Cardiac muscle cell (in vitro differentiated cells and primary cell): ENCODE data around the gene ATP8B3. TPM values are rescaled to one million over a fixed set of nuclear protein-coding genes. Genes with fewer than 3 reads are reported as not detected.

ENCODE experiments used
- DNase-seq, 2 donors: peaks; one replicate each; pipeline versions ENCODE4 v3.0.0 to v3.0.0-alpha.2; 2010 to 2017; ENCODE audit warnings: low read depth in 1 of 2, low spot score in 1 of 2
- H3K27ac ChIP-seq: fragments of 200-600 bp; sonication (generic); 2 replicates; pipeline ENCODE4 v1.5.1; 2016
- H3K27me3 ChIP-seq: fragments of 200-600 bp; sonication (generic); 2 replicates; pipeline ENCODE4 v1.6.0; 2016; ENCODE audit warnings: control low read depth
- H3K36me3 ChIP-seq: fragments of 200-600 bp; sonication (generic); 2 replicates; pipeline ENCODE4 v1.5.1; 2016; ENCODE audit warnings: control low read depth
- H3K4me1 ChIP-seq: fragments of 200-600 bp; sonication (generic); 2 replicates; pipeline ENCODE4 v1.8.1; 2017; ENCODE audit warnings: low read depth, mild to moderate bottlenecking, mixed run types
- H3K4me3 ChIP-seq: fragments of 200-600 bp; sonication (generic); 2 replicates; pipeline ENCODE4 v1.5.1; 2016; ENCODE audit warnings: mild to moderate bottlenecking
- H3K9me3 ChIP-seq: fragments of 200-600 bp; sonication (generic); 2 replicates; pipeline ENCODE4 v1.5.1; 2017; ENCODE audit warnings: low read depth, mild to moderate bottlenecking, control low read depth
- CTCF ChIP-seq: IDR thresholded peaks from 2 replicates; pipeline ENCODE4 v1.5.1; 2012; ENCODE audit warnings: low read depth, mild to moderate bottlenecking, low read length
- polyA plus RNA-seq: library from polyadenylated mRNA; unstranded; fragments of >200 nt; fragmentation: Nextera tagmentation; extraction: Ambion mirVana; gene quantifications from 2 replicates; pipeline ENCODE4 v1.2.1, GENCODE V29; 2016
- total RNA-seq: library from RNA; depleted of rRNA; stranded (reverse); fragments of >200 nt; gene quantifications from 2 replicates; pipeline ENCODE4 v1.2.3, GENCODE V29; 2016

ATP8B3 gene
- total and polyA plus RNA-seq, 2 experiments from 2014 or later = 3.0 to 8.6 TPM

GRCh38 chr19:1851654-1852580 lies 39.8 kb upstream of the ATP8B3 start:
- peaks cover 35% of the 10 kb centered on the region for H3K4me1 ChIP-seq
- H3K9me3 ChIP-seq = no peaks in the 10 kb centered on the region
- H3K36me3 ChIP-seq = no peaks in the 10 kb centered on the region
- no peak for DNase-seq
- no peaks in the 10 kb centered on the region for H3K27me3 ChIP-seq
- H3K4me3 ChIP-seq = no peak overlapping the region
- H3K27ac ChIP-seq = no peak overlapping the region
- no peak for TF ChIP-seq CTCF

- Histone ChIP-seq H3K27me3 (no peaks in the 10 kb centered on the region), H3K4me1 (peaks cover 32% of the 10 kb centered on the region), H3K4me3 (no peak overlapping the region), H3K9me3 (no peaks in the 10 kb centered on the region), H3K27ac (no peak overlapping the region), H3K36me3 (no peaks in the 10 kb centered on the region)
- DNase-seq = no peak
- no peak for TF ChIP-seq CTCF
Measured at GRCh38 chr19:1850809-1851653, 39.0 kb upstream of the ATP8B3 start.

- Histone ChIP-seq H3K27ac (no peak overlapping the region), H3K36me3 (no peaks in the 10 kb centered on the region), H3K4me3 (no peak overlapping the region), H3K27me3 (no peaks in the 10 kb centered on the region), H3K4me1 (peaks cover 26% of the 10 kb centered on the region), H3K9me3 (no peaks in the 10 kb centered on the region)
- DNase-seq = no peak
- TF ChIP-seq CTCF = no peak
Measured at GRCh38 chr19:1849886-1850398, 37.9 kb upstream of the ATP8B3 start.

GRCh38 chr19:1849132-1849474 lies 37.0 kb upstream of the ATP8B3 start:
- no peaks in the 10 kb centered on the region for H3K36me3 ChIP-seq
- H3K27me3 ChIP-seq = no peaks in the 10 kb centered on the region
- no peaks in the 10 kb centered on the region for H3K9me3 ChIP-seq
- TF ChIP-seq CTCF = no peak
- DNase-seq = no peak
- no peak overlapping the region for H3K27ac ChIP-seq
- no peak overlapping the region for H3K4me3 ChIP-seq
- H3K4me1 ChIP-seq = peaks cover 17% of the 10 kb centered on the region

GRCh38 chr19:1848399-1849131 lies 36.5 kb upstream of the ATP8B3 start, which contains the start of gene REXO1:
Gene REXO1, minus strand, starts transcription at chr19:1848483. Its CDS starts 125 bp downstream, at chr19:1848358.
- DNase-seq = peak; percentile 95
- H3K27ac ChIP-seq = peak within 1 kb of the TSS; percentile 100
- H3K36me3 ChIP-seq = no peaks in the 10 kb centered on the region
- no peaks in the 10 kb centered on the region for H3K9me3 ChIP-seq
- H3K27me3 ChIP-seq = no peaks in the 10 kb centered on the region
- peak within 1 kb of the TSS; percentile 99 for H3K4me3 ChIP-seq
- peak; percentile 93 for TF ChIP-seq CTCF
- H3K4me1 ChIP-seq = peaks cover 14% of the 10 kb centered on the region
